ENCODE results near the gene PATZ1. TPM values are rescaled to one million over a fixed set of nuclear protein-coding genes. Genes with fewer than 3 reads are reported as not detected.

Gene PATZ1
- total and polyA plus RNA-seq, 2 experiments from 2014 or later, result 1.3 to 9.6 TPM

DNA sequence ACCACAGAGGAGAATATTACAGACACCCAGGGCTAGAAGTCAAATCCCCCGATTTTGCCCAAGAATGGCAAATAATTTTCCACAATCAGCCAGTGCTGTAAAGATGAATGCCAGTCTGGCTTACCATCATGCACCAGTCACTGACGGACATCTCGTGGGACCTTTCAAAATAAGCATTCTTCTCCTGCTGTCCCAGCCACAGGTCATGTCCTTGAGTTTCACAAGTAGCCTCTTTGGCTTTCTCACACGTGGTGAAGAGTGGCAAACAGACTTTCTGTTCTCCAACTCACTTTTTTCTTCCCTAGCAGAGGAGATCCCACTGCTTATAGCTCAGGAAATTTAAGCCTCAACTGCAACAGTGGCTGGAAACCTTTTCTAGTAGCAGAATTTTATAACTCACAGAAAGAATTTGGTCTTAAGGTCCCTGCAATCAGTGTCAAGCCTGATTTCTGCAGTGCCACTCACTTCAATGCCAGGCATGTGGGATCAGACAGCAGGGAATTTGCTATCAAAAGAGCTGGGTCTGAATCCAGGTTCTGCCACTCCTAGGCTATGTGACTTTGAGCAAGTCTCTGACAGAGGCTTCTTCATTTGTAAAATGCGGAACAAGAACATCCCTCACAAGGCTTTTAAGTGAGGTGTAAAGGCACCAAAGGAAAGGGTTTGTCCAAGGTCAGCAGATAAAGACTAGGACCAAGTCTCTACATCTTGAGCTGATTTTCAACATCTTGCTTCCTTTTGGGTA, 57.5 kb downstream of the PATZ1 start:
- 78 to 82% methylated on average over 5 of the region's 5 CpGs for WGBS, 2 experiments (ENCODE audit: low coverage in 1 of 2, low lambda C conversion rate in 2 of 2, missing lambda C conversion rate in 2 of 2)
- no peak overlapping the region for H3K4me2 ChIP-seq (ENCODE audit: unreplicated experiment)
- H3K27me3 ChIP-seq (replicated peaks; ENCODE audit: insufficient read depth), result no peaks in the 10 kb centered on the region
- H3K79me2 ChIP-seq (ENCODE audit: insufficient read depth), result no peaks in the 10 kb centered on the region
- no peak overlapping the region for H3K4me3 ChIP-seq
- H3K9me2 ChIP-seq (ENCODE audit: insufficient read depth), result no peaks in the 10 kb centered on the region
- H3K4me1 ChIP-seq (ENCODE audit: insufficient read depth), result peaks cover 5% of the 10 kb centered on the region; the same call in 1 of the 2 replicates
- no peaks in the 10 kb centered on the region for H3K9me3 ChIP-seq (ENCODE audit: low read depth)
- H3F3A ChIP-seq (ENCODE audit: insufficient read depth), result peaks cover 7% of the 10 kb centered on the region; the same call in 1 of the 2 replicates
- no peak for DNase-seq
- H3K27ac ChIP-seq, result no peak overlapping the region
- TF ChIP-seq EZH2 (IDR thresholded peaks at IDR 0.05; ENCODE audit: insufficient read depth, poor library complexity, severe bottlenecking) (no peak), EZH2phosphoT487 (IDR thresholded peaks at IDR 0.05; ENCODE audit: insufficient read depth, low read depth) (no peak)
- no peaks in the 10 kb centered on the region for H3K36me3 ChIP-seq (ENCODE audit: low read depth)
- H4K20me1 ChIP-seq (ENCODE audit: insufficient read depth), result no peaks in the 10 kb centered on the region
- no peak overlapping the region for H2AFZ ChIP-seq
- H3K9ac ChIP-seq, result no peak overlapping the region
- in situ Hi-C loops (cut with MboI), result no loop called here

DNA sequence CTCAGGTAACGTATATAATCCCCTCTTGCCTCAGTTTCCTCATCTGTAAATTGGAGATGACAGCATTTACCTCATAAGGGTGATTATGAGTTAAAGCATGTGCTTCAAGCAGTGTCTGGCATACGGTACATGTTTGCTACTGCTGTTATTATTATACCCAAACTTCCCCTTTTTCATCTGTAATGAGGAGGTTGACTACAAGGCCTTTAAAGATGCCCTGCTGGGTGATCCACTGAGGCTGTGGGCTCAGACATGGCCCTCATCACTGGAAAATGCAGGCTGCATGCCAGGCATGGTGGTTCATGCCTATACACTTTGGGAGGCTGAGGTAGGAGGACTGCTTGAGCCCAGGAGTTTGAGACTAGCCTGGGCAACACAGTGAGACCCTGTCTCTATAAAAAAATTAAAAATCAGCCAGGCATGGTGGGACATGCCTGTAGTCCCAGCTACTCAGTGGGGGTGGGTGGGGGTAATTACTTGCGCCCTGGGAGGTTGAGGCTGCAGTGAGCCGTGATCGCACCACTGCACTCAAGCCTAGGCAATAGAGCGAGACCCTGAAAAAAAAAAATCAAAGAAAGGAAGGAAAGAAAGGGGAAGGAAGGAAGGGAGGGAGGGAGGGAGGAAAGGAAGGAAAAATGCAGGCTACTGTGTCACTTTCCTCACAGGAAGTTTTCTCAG, 58.2 kb downstream of the PATZ1 start:
- DNase-seq, result no peak
- Histone ChIP-seq H3K4me2 (ENCODE audit: unreplicated experiment) (no peak overlapping the region), H3F3A (ENCODE audit: insufficient read depth) (peaks cover 7% of the 10 kb centered on the region; the same call in 1 of the 2 replicates), H3K4me3 (no peak overlapping the region), H3K9me3 (ENCODE audit: low read depth) (no peaks in the 10 kb centered on the region), H2AFZ (no peak overlapping the region), H3K27ac (no peak overlapping the region), H3K4me1 (ENCODE audit: insufficient read depth) (peaks cover 5% of the 10 kb centered on the region; the same call in 1 of the 2 replicates), H3K9ac (no peak overlapping the region), H3K79me2 (ENCODE audit: insufficient read depth) (no peaks in the 10 kb centered on the region), H4K20me1 (ENCODE audit: insufficient read depth) (no peaks in the 10 kb centered on the region), H3K36me3 (ENCODE audit: low read depth) (no peaks in the 10 kb centered on the region), H3K9me2 (ENCODE audit: insufficient read depth) (no peaks in the 10 kb centered on the region), H3K27me3 (replicated peaks; ENCODE audit: insufficient read depth) (no peaks in the 10 kb centered on the region)
- WGBS, 2 experiments (ENCODE audit: low coverage in 1 of 2, low lambda C conversion rate in 2 of 2, missing lambda C conversion rate in 2 of 2), result 90 to 94% methylated on average over 6 of the region's 6 CpGs
- in situ Hi-C loops (cut with MboI), result no loop called here
- TF ChIP-seq EZH2phosphoT487 (IDR thresholded peaks at IDR 0.05; ENCODE audit: insufficient read depth, low read depth) (no peak), EZH2 (IDR thresholded peaks at IDR 0.05; ENCODE audit: insufficient read depth, poor library complexity, severe bottlenecking) (no peak)

- Histone ChIP-seq H3K36me3 (ENCODE audit: low read depth) (no peaks in the 10 kb centered on the region), H3K4me3 (no peak overlapping the region), H2AFZ (no peak overlapping the region), H3K4me1 (ENCODE audit: insufficient read depth) (0 out of 2 replicates have a peak, but pooled peaks cover 5% of the 10 kb centered on the region), H3K27me3 (replicated peaks; ENCODE audit: insufficient read depth) (no peaks in the 10 kb centered on the region), H3K79me2 (ENCODE audit: insufficient read depth) (no peaks in the 10 kb centered on the region), H3K9ac (no peak overlapping the region), H4K20me1 (ENCODE audit: insufficient read depth) (no peaks in the 10 kb centered on the region), H3K9me2 (ENCODE audit: insufficient read depth) (no peaks in the 10 kb centered on the region), H3K27ac (no peak overlapping the region), H3F3A (ENCODE audit: insufficient read depth) (peaks cover under 1% of the 10 kb centered on the region; the same call in 1 of the 2 replicates), H3K4me2 (ENCODE audit: unreplicated experiment) (no peak overlapping the region), H3K9me3 (ENCODE audit: low read depth) (no peaks in the 10 kb centered on the region)
- in situ Hi-C loops (cut with MboI), result no loop called here
- WGBS, 2 experiments (ENCODE audit: low coverage in 1 of 2, low lambda C conversion rate in 2 of 2, missing lambda C conversion rate in 2 of 2), result 78 to 83% methylated on average over 8 of the region's 8 CpGs
- TF ChIP-seq EZH2phosphoT487 (IDR thresholded peaks at IDR 0.05; ENCODE audit: insufficient read depth, low read depth) (no peak), EZH2 (IDR thresholded peaks at IDR 0.05; ENCODE audit: insufficient read depth, poor library complexity, severe bottlenecking) (no peak)
- no peak for DNase-seq
These were observed 59.5 kb downstream of the PATZ1 start for GRCh38 chr22:31286360-31287255.
